Effector CD4-positive, alpha-beta T cell (primary cell): Measurements from ENCODE around the gene LILRA2. TPM values are rescaled to one million over a fixed set of nuclear protein-coding genes. Genes with fewer than 3 reads are reported as not detected.
"Not testable (repeated sequence)": the region's sequence is repeated elsewhere in the genome, so short reads cannot be mapped to it uniquely, and the experiment has no call there.

Experiments
- DNase-seq: peaks from one replicate; pipeline ENCODE4 v3.0.0-alpha.2; 2020
- total RNA-seq: gene quantifications from one replicate; lab custom pipeline; 2026; lab: John Stamatoyannopoulos, UW

The LILRA2 gene
- total RNA-seq, result not detected

- DNase-seq, result no peak
Measured at GRCh38 chr19:54573330-54573872, at the start of gene LILRA2. Gene LILRA2 (plus strand): TSS chr19:54573790. CDS start chr19:54573879, 89 bp downstream.

GRCh38 chr19:54525636-54526035, 48.0 kb upstream of the LILRA2 start:
- DNase-seq, result no peak

DNA sequence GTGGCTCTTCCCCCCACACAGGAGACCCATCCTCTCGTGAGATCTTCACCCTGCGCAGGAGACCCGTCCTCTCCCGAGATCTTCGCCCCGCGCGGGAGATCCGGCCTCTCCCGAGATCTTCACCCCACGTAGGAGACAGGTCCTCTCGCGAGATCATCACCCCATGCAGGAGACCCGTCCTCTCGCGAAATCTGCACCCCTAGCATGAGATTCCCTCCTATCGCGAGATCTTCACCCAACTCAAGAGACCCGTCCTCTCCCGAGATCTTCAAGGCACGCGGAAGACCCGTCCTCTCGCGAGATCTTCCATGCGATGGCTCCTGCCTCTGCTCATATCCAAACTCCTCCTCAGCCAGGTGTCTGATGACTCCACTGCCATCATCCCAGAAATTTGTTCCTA, 46.6 kb upstream of the LILRA2 start:
- DNase-seq, result no peak

DNA sequence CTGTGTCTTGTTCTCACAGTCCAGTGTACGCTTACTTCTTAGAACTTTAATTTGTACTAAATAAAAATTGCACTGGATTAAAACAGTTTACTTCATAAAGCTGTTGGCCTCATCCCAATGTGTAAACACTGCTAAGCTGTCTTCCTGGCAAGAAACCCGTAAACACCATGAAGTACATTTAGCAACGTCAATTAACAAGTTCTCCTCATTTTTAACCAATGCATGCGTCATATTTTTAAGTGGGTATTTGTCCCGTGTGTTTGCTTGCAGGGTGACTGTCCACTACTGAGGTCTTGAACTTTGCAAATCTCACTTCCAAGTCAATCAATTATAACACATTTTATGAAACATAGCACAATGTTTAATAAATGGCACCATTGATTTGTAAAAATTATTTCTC, 42.7 kb upstream of the LILRA2 start:
- DNase-seq, result no peak

DNA sequence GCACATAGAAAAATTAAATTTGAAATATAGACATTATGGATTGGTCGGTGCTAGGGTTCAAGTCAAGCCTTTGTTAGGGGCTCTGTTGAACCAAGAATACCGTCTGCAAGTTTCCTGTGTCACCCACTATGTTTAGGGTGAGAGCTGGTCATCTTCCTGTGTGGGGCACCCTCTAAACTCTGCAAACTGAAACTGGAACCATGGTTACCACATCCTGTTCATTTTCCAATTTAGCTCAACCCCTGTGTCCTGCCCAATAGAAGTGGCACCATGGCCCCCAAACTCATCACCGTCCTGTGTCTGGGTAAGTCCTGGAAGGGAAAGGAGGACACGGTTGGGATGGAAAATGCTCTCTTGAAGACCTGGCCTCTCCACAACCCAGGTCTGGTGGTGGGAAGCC, 41.1 kb upstream of the LILRA2 start:
- DNase-seq, result no peak

- DNase-seq, result no peak
Measured at GRCh38 chr19:54533476-54533875, 40.1 kb upstream of the LILRA2 start.

- DNase-seq, result no peak
Measured at GRCh38 chr19:54534156-54534555, 39.4 kb upstream of the LILRA2 start.

- DNase-seq, result no peak
Measured at GRCh38 chr19:54535601-54536000, 38.0 kb upstream of the LILRA2 start.

- DNase-seq, result no peak
Measured at GRCh38 chr19:54536956-54537355, 36.6 kb upstream of the LILRA2 start.

DNA sequence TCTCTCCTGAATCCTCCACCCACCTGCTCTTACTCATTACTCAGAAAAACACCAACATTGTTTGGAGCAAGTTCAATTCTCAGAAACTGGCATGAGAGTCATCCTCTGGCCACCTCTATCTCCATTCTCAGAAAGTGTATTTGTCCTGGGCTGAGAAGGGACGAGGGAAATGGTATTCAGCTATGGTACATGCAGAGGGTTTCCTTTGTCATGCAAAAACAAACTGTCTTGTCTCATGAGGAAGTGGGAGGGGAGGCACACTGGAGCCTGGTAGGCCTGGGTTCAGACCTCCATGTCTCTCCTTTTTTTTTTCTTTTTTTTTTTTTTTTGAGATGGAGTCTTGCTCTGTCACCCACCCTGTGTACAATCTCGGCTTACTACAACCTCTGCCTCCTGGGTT, 31.9 kb upstream of the LILRA2 start:
- DNase-seq, result no peak

GRCh38 chr19:54548806-54549205, 24.8 kb upstream of the LILRA2 start:
- no peak for DNase-seq

GRCh38 chr19:54549224-54549623, 24.4 kb upstream of the LILRA2 start:
- DNase-seq, result no peak

- no peak for DNase-seq
Measured at GRCh38 chr19:54551293-54551692, 22.3 kb upstream of the LILRA2 start.

- DNase-seq, result no peak
Measured at GRCh38 chr19:54551950-54552912, 21.4 kb upstream of the LILRA2 start.

DNA sequence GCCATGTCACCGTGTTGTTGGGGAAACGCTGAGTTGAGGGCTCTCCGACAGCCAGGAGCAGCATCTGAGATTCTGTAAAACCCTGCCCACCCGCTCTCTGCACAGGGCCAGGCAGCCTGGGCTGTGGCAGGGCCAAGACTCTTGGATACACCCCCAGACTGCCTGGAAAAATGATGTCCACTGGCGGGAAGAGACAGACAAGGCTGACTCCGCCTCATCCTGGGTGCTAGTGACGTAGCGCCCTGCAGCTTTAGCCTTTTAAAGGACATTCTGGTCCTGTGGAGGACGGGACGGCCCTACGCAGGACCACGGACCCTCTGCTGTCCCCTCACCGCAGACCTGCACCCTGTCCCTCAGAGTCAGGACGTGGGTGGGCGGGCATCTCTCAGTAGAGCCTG, 20.7 kb upstream of the LILRA2 start:
- no peak for DNase-seq

GRCh38 chr19:54554006-54554405, 19.6 kb upstream of the LILRA2 start:
- DNase-seq, result no peak

- no peak for DNase-seq
Measured at GRCh38 chr19:54554896-54555295, 18.7 kb upstream of the LILRA2 start.

DNA sequence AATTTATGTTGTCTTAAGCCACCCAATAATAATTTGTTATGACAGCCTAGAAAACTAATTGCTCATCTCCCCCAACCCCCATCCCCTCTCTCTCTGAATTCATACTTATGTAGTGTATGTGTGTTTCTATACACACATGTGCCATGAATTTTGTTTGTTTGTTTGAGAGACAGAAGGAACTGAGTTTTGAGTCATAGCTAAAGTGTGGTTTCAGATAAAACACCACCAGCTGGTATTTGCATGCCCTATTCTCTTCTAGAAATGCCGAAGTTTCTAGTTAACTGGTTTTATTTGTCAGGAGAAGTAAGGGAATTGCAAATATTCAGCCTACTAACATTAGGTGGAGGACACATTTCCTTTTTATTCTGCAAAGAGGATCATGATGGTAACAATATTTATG, 17.4 kb upstream of the LILRA2 start:
- no peak for DNase-seq

- DNase-seq, result no peak
Measured at GRCh38 chr19:54558339-54558738, 15.3 kb upstream of the LILRA2 start.

DNA sequence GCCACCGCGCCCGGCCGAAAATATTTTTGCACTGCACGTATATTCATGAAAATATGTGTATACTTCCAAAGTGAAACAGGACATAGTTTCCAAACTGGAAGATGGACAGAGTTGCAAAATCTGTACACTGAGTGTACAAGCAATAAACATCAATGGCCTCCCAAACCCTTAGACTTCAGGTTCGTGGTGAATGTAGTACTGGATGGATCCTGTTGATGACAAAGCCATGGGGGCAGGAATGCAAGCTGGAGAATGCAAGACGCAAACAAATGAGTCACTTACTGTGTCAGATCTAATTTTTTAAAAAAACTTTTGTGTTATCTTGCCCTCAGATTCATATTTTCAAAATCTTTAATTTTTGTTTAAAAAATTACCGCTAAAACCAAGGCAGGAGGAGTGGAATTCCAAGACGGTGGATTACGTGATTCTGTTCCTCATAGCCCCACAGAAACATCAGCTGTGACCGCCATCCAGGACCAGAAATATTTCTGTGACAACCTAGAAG, 12.7 kb upstream of the LILRA2 start:
- no peak for DNase-seq

DNA sequence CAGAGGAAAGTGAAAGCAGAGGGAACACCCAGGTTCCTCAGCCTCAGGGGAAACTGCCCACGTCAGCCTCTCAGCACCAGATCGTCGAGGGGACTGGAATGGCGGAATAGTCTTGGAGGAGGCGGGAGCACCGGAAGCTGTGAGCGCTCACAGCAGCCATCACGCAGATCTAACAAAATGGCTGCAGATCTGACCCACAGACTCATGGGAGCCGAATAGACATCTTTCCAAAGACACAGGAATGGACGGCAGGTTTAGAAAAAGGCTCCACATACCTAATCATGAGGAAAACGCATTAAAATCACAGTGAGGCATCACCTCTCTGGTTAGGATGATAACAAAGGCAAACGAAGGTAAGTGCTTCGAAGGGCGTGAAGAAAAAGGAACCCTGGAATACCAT, 11.8 kb upstream of the LILRA2 start:
- DNase-seq, result no peak

DNA sequence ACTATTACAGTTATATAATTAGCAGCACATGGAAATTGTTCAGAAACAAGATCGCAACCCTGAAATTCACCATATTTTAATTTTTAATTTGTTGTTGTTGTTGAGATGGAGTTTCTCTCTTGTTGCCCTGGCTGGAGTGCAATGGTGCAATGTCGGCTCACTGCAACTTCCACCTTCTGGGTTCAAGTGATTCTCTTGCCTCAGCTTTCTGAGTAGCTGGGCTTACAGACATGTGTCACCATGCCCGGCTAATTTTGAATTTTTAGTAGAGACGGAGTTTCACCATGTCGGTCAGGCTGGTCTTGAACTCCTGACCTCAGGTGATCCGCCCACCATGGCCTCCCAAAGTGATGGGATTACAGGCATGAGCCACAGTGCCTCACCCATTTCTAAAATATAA, 10.4 kb upstream of the LILRA2 start:
- DNase-seq, result not testable (repeated sequence)

GRCh38 chr19:54570316-54570715, 3.3 kb upstream of the LILRA2 start:
- no peak for DNase-seq
